H9 (cell line): ENCODE results near the gene CHD6. TPM values are rescaled to one million over a fixed set of nuclear protein-coding genes. Genes with fewer than 3 reads are reported as not detected.

Experiments used
- DNase-seq: peaks from one replicate; pipeline ENCODE4 v3.0.0-alpha.2; 2017
- H2AFZ ChIP-seq: one replicate; pipeline ENCODE4 v1.6.1; 2013; ENCODE audit warnings: mild to moderate bottlenecking, low read length, control low read depth, moderate library complexity
- H2AK5ac ChIP-seq: 2 replicates; pipeline ENCODE4 v1.6.1; 2013; ENCODE audit warnings: low read length, control low read depth, mixed read lengths; ENCODE audit not compliant: insufficient read length
- H2BK120ac ChIP-seq: one replicate; pipeline ENCODE4 v1.6.1; 2013; ENCODE audit warnings: low read depth, mild to moderate bottlenecking, low read length, control low read depth, inconsistent platforms; ENCODE audit not compliant: poor library complexity, severe bottlenecking
- H2BK12ac ChIP-seq: 2 replicates; pipeline ENCODE4 v1.6.1; 2013; ENCODE audit warnings: low read length, control low read depth, mixed read lengths, low read depth; ENCODE audit not compliant: insufficient read length
- H2BK15ac ChIP-seq: 2 replicates; pipeline ENCODE4 v1.6.1; 2013; ENCODE audit warnings: low read depth, low read length, control low read depth
- H2BK20ac ChIP-seq: one replicate; pipeline ENCODE4 v1.6.1; 2013; ENCODE audit warnings: low read depth, mild to moderate bottlenecking, low read length, control low read depth, inconsistent platforms; ENCODE audit not compliant: poor library complexity, severe bottlenecking
- H2BK5ac ChIP-seq: 2 replicates; pipeline ENCODE4 v1.6.1; 2013; ENCODE audit warnings: low read length, control low read depth, mixed read lengths; ENCODE audit not compliant: insufficient read length
- H3K14ac ChIP-seq: 2 replicates; pipeline ENCODE4 v1.6.1; 2013; ENCODE audit warnings: low read length, control low read depth; ENCODE audit not compliant: insufficient read depth
- H3K18ac ChIP-seq: 2 replicates; pipeline ENCODE4 v1.6.1; 2013; ENCODE audit warnings: low read depth, mild to moderate bottlenecking, mixed read lengths, low read length, control low read depth; ENCODE audit not compliant: insufficient read length
- H3K23ac ChIP-seq: 2 replicates; pipeline ENCODE4 v1.6.1; 2013; ENCODE audit warnings: low read length, control low read depth, mixed read lengths, low read depth; ENCODE audit not compliant: insufficient read length
- H3K23me2 ChIP-seq: 2 replicates; pipeline ENCODE4 v1.6.1; 2013; ENCODE audit warnings: low read depth, mild to moderate bottlenecking, mixed read lengths, low read length, control low read depth; ENCODE audit not compliant: insufficient read length, poor library complexity, severe bottlenecking
- H3K27ac ChIP-seq: 2 replicates; pipeline ENCODE4 v1.5.1; 2013; ENCODE audit warnings: low read length, control low read depth, mixed read lengths, low read depth; ENCODE audit not compliant: insufficient read length
- H3K27me3 ChIP-seq: 2 replicates; pipeline ENCODE4 v1.6.1; 2013; ENCODE audit warnings: low read length, control low read depth, inconsistent platforms; ENCODE audit not compliant: insufficient read depth
- H3K4ac ChIP-seq: 2 replicates; pipeline ENCODE4 v1.6.1; 2013; ENCODE audit warnings: low read depth, mild to moderate bottlenecking, control low read depth, inconsistent platforms, low read length, moderate library complexity
- H3K4me1 ChIP-seq: 2 replicates; pipeline ENCODE4 v1.6.1; 2013; ENCODE audit warnings: low read length, control low read depth, inconsistent platforms; ENCODE audit not compliant: insufficient read depth
- H3K4me2 ChIP-seq: 2 replicates; pipeline ENCODE4 v1.6.1; 2013; ENCODE audit warnings: low read length, control low read depth, mixed read lengths; ENCODE audit not compliant: insufficient read length, insufficient read depth
- H3K56ac ChIP-seq: 2 replicates; pipeline ENCODE4 v1.6.1; 2013; ENCODE audit warnings: low read depth, mild to moderate bottlenecking, mixed read lengths, low read length, control low read depth; ENCODE audit not compliant: insufficient read length
- H3K79me1 ChIP-seq: 2 replicates; pipeline ENCODE4 v1.6.1; 2013; ENCODE audit warnings: low read depth, mild to moderate bottlenecking, moderate library complexity, low read length, control low read depth, inconsistent platforms; ENCODE audit not compliant: insufficient read depth, poor library complexity, severe bottlenecking
- H3K79me2 ChIP-seq: 2 replicates; pipeline ENCODE4 v1.6.1; 2013; ENCODE audit warnings: low read length, control low read depth, inconsistent platforms; ENCODE audit not compliant: insufficient read depth
- H3K9ac ChIP-seq: 2 replicates; pipeline ENCODE4 v1.6.1; 2013; ENCODE audit warnings: low read length, control low read depth, mixed read lengths; ENCODE audit not compliant: insufficient read length; ENCODE audit errors: extremely low read depth
- H3K9me3 ChIP-seq: one replicate; pipeline ENCODE4 v1.6.1; 2013; ENCODE audit warnings: low read depth, low read length, inconsistent platforms; ENCODE audit not compliant: control insufficient read depth
- H3T11ph ChIP-seq: one replicate; pipeline ENCODE4 v1.6.1; 2013; ENCODE audit warnings: mild to moderate bottlenecking, low read length, control low read depth, inconsistent platforms
- H4K20me1 ChIP-seq: one replicate; pipeline ENCODE4 v1.6.1; 2013; ENCODE audit not compliant: control insufficient read depth, insufficient read length, insufficient read depth
- H4K5ac ChIP-seq: 2 replicates; pipeline ENCODE4 v1.6.1; 2013; ENCODE audit warnings: low read depth, mild to moderate bottlenecking, mixed read lengths, low read length, control low read depth; ENCODE audit not compliant: insufficient read length
- H4K8ac ChIP-seq: replicated peaks from 2 replicates; pipeline ENCODE4 v1.6.1; 2013; ENCODE audit warnings: low read length, control low read depth, mixed read lengths, low read depth; ENCODE audit not compliant: insufficient read length
- H4K91ac ChIP-seq: 2 replicates; pipeline ENCODE4 v1.6.1; 2013; ENCODE audit warnings: low read depth, mild to moderate bottlenecking, moderate library complexity, mixed read lengths, low read length, control low read depth; ENCODE audit not compliant: insufficient read length
- H3K27ac Mint-ChIP-seq, 3 experiments: 2 replicates in 2 of 3; 3 replicates in 1 of 3; pipeline ENCODE4 v1.8.0; 2020 to 2021; ENCODE audit warnings: mixed read lengths in 3 of 3, mild to moderate bottlenecking in 1 of 3, moderate library complexity in 1 of 3
- H3K27me3 Mint-ChIP-seq: 2 replicates; pipeline ENCODE4 v1.8.0; 2021; ENCODE audit warnings: low read depth, mild to moderate bottlenecking, moderate library complexity, mixed read lengths
- H3K36me3 Mint-ChIP-seq, 3 experiments: 2 replicates in 2 of 3; 3 replicates in 1 of 3; pipeline ENCODE4 v1.8.0; 2020 to 2021; ENCODE audit warnings: low read depth in 3 of 3, mixed read lengths in 3 of 3; ENCODE audit not compliant: insufficient read depth in 1 of 3
- H3K4me1 Mint-ChIP-seq, 2 experiments: 2 replicates each; pipeline ENCODE4 v1.8.0; 2020; ENCODE audit warnings: mixed read lengths in 2 of 2
- H3K4me3 Mint-ChIP-seq, 2 experiments: 2 replicates in 1 of 2; 3 replicates in 1 of 2; pipeline ENCODE4 v1.8.0; 2020 to 2021; ENCODE audit warnings: mild to moderate bottlenecking in 2 of 2, mixed read lengths in 2 of 2, moderate library complexity in 1 of 2
- H3K9me3 Mint-ChIP-seq, 2 experiments: 2 replicates in 1 of 2; 3 replicates in 1 of 2; pipeline ENCODE4 v1.8.0; 2020; ENCODE audit warnings: mild to moderate bottlenecking in 2 of 2, mixed read lengths in 2 of 2, moderate library complexity in 1 of 2
- CTCF ChIP-seq: fragments of 200-600 bp; sonication (generic); conservative IDR thresholded peaks from 3 replicates; pipeline ENCODE4 v1.8.0; 2021; ENCODE audit warnings: antibody characterized with exemption, mild to moderate bottlenecking
- WGBS: extraction: QIAGEN DNeasy Blood & Tissue Kit; methylation state at CpG from one replicate; pipeline ENCODE4 v1.1.7; 2013; ENCODE audit warnings: missing lambda C conversion rate, low lambda C conversion rate, mixed read lengths; ENCODE audit not compliant: insufficient read length; ENCODE audit errors: extremely low coverage; 5-methylcytosine and 5-hydroxymethylcytosine counted together
- total RNA-seq: library from RNA; stranded (reverse); gene quantifications from 2 replicates; pipeline ENCODE4 v1.2.1, GENCODE V29; 2021

The CHD6 gene
- total RNA-seq, 1 experiment from 2014 or later, result 51.5 TPM

- DNase-seq, result no peak
- no peak overlapping the region for H2BK15ac ChIP-seq
- no peak for TF ChIP-seq CTCF
- H3K23ac ChIP-seq, result no peak overlapping the region
- no peaks in the 10 kb centered on the region for H3K4me1 ChIP-seq
- no peak overlapping the region for H3K4ac ChIP-seq
- H3K9me3 Mint-ChIP-seq, result no peaks in the 10 kb centered on the region; a peak in 1 of 5 replicates
- no peak overlapping the region for H2BK12ac ChIP-seq
- H4K5ac ChIP-seq, result no peak overlapping the region
- no peaks in the 10 kb centered on the region for H3K79me1 ChIP-seq
- no peak overlapping the region for H3K9ac ChIP-seq
- H2AK5ac ChIP-seq, result no peak overlapping the region
- no peaks in the 10 kb centered on the region; a peak in 1 of 7 replicates for H3K36me3 Mint-ChIP-seq
- H3T11ph ChIP-seq, result no peak overlapping the region
- no peaks in the 10 kb centered on the region; the same call in 1 of the 2 replicates for H3K79me2 ChIP-seq
- no peak overlapping the region for H3K14ac ChIP-seq
- peak overlapping the region; percentile 22 for H3K4me2 ChIP-seq
- H2BK120ac ChIP-seq, result no peak overlapping the region
- no peak overlapping the region for H4K91ac ChIP-seq
- H3K27me3 Mint-ChIP-seq, result peaks cover 15% of the 10 kb centered on the region
- H3K4me3 Mint-ChIP-seq, result peak overlapping the region in 1 of 2 experiments; percentile 47; a peak in 2 of 5 replicates
- no peaks in the 10 kb centered on the region for H3K27me3 ChIP-seq
- no peak overlapping the region for H3K27ac Mint-ChIP-seq
- H3K23me2 ChIP-seq, result no peaks in the 10 kb centered on the region
- no peaks in the 10 kb centered on the region for H4K20me1 ChIP-seq
- no peak overlapping the region for H2BK5ac ChIP-seq
- H4K8ac ChIP-seq, result no peak overlapping the region
- H2BK20ac ChIP-seq, result no peak overlapping the region
- no peak overlapping the region for H3K27ac ChIP-seq
- WGBS, result no CpG with 5 or more reads among the region's 5 CpGs
- H3K9me3 ChIP-seq, result no peaks in the 10 kb centered on the region
- H3K4me1 Mint-ChIP-seq, result peaks cover under 1 to 1% of the 10 kb centered on the region in 2 experiments; a peak in 3 of 4 replicates
- no peak overlapping the region for H3K18ac ChIP-seq
- H3K56ac ChIP-seq, result no peak overlapping the region
- H2AFZ ChIP-seq, result peak overlapping the region; percentile 97
Observed at GRCh38 chr20:41664584-41664983, 46.4 kb upstream of the CHD6 start.
